GM21447 (cell line): ENCODE results near the gene PAX8.

Source experiments
- ATAC-seq: cut with Tn5 transposase; IDR thresholded peaks from one replicate; pipeline ENCODE4 v1.9.1; 2021; ENCODE audit not compliant: unreplicated experiment

PAX8 gene

GRCh38 chr2:113173542-113174375 lies 105.0 kb downstream of the PAX8 start, which contains the start of gene PSD4:
Gene PSD4 (plus strand): TSS chr2:113173971. CDS start chr2:113182457, 8,486 bp downstream.
- peak; percentile 76 for ATAC-seq

DNA sequence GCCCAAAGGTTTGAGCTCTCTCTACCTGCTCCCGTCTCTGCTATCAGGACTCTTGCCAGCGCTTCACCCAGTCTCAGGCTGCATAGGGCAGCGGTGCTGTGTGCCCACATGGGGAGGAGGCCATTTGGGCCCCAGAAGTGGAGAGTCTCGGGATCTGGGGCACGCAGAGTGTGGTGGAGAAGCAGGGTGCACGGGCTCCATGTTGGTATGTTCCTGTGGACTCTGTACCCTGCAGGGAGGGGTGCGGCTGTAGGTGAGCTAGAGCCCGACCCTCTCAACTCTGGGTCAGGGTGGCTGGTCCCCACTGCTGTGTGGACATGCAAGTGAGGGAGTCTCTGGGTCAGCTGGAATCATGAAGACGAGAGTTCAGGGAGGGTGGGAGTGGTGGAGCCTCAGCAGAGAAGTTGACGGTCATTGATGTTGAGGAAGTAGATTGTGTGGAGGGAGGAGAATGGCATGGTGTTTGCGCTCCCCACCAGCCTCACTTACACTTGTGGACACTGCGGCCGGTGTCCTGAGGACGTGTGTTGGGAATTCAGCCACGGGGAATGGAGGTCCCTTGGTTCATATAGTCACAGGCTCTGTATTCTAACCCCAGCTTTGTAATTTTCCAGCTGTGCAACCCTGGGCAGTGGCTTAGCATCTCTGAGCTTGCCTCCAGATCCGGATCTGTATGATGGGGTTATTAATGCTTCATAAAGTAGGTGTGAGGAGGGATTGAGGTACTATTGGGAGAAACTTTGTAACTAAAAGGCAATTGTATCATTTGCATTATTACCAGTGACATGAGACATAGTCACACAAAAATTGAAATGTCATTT lies 105.8 kb downstream of the PAX8 start:
- ATAC-seq = no peak

DNA sequence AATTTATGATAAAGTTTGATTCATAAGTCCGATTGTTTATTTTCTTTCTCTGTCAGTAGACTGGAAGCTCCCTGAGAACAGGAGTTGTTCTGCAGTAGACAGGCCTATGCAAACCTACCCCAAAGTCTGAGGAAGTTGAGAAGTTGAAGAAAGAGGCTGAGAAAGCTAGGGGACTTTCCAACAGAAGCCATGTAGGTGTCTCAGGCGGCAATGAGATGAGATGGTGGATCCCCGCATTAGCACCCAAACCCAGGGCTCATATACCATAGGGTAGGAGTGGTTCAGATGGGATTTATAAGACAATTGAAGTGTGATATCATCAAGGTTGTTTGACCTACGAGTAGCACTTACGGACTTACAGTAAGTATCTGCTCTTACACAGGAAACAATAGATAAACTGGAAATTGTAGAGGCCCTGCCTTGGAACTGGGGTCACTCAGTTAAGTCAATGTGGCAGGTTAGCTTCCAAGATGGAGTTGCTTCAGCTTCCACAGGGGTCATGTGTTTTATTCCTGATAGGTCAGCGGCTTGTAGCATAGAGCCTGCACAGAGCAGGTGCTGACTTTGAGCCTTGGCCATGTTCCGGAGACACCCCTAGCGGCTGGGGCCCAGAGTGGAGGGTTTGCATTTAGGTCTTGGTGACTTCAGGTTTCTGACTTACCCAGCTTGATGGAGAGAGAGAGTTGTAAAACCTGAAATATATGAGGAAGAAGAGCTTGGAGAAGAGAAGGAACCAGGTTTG lies 107.2 kb downstream of the PAX8 start:
- no peak for ATAC-seq

GRCh38 chr2:113169586-113169985 lies 109.1 kb downstream of the PAX8 start:
- no peak for ATAC-seq

DNA sequence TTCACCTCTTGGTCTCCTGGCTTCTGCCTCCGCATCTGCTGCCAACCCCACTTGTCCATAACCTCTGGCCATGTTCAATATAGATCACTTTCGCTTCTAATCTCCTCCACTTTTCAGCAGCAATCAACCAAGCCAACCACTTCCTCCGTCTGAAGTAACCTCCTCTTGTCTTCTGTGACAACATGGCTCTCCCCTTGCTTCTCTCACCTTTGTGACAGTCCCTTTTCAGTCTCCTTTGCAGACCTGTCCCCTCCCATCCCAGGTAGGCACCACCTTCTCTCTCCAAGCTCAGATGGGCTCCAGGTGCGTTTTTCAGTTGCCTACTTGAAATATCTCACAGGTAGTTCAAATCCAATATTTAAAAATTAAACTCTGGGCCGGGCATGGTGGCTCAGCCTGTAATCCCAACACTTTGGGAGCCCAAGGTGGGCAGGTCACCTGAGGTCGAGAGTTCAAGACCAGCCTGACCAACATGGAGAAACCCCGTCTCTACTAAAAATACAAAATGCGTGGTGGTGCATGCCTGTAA lies 109.7 kb downstream of the PAX8 start:
- ATAC-seq = no peak

GRCh38 chr2:113167962-113168340 lies 110.8 kb downstream of the PAX8 start:
- no peak for ATAC-seq

- no peak for ATAC-seq
These were observed 111.4 kb downstream of the PAX8 start for GRCh38 chr2:113167115-113167932.

DNA sequence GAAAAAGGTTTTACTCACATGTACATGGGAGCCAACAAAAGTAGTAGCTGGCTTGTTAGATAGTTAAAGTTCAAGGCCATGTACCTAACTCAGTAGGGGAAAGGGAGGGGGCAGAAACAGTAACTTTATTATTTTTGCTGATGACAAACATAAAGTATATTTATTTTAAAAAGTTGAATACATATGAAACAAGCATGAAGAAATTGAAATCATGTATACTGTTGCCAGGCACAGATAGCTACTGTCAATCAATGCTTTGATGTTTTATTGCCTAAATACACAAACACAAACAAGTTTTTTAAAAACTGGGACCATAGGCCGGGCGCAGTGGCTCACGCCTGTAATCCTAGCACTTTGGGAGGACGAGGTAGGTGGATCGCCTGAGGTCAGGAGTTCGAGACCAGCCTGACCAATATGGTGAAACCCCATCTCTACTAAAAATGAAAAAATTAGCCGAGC lies 112.5 kb downstream of the PAX8 start:
- ATAC-seq = no peak
